VCaP (cell line): Measurements from ENCODE around the gene SPSB2.

ENCODE experiments used
- H3K27ac ChIP-seq: fragments of 450-650 bp; 2 replicates; pipeline ENCODE4 v1.5.1; 2017
- CTCF ChIP-seq: fragments of 450-650 bp; conservative IDR thresholded peaks from 2 replicates; pipeline ENCODE4 v1.5.1; 2017; ENCODE audit warnings: mild to moderate bottlenecking, moderate library complexity

The SPSB2 gene

GRCh38 chr12:6861391-6861790 is 11.7 kb downstream of the SPSB2 start:
- no peak overlapping the region for H3K27ac ChIP-seq
- no peak for TF ChIP-seq CTCF

- TF ChIP-seq CTCF = no peak
- no peak overlapping the region for H3K27ac ChIP-seq
Observed at GRCh38 chr12:6860942-6861341, 12.2 kb downstream of the SPSB2 start.

- no peak for TF ChIP-seq CTCF
- H3K27ac ChIP-seq = no peak overlapping the region
Observed at GRCh38 chr12:6860116-6860515, 13.0 kb downstream of the SPSB2 start.

- H3K27ac ChIP-seq = no peak overlapping the region
- TF ChIP-seq CTCF = no peak
Observed at GRCh38 chr12:6858799-6859198, 14.3 kb downstream of the SPSB2 start.

- TF ChIP-seq CTCF = no peak
- no peak overlapping the region for H3K27ac ChIP-seq
Observed at GRCh38 chr12:6855322-6855721, 17.8 kb downstream of the SPSB2 start.

GRCh38 chr12:6854036-6854435 is 19.1 kb downstream of the SPSB2 start:
- no peak for TF ChIP-seq CTCF
- peak overlapping the region; percentile 87 for H3K27ac ChIP-seq

- peak overlapping the region; percentile 87 for H3K27ac ChIP-seq
- TF ChIP-seq CTCF = no peak
Observed at GRCh38 chr12:6853626-6854025, 19.5 kb downstream of the SPSB2 start.
